Effector memory CD8-positive, alpha-beta T cell (primary cell): ENCODE measurements around the gene PADI3.

Experiments used
- ATAC-seq: fragments of 150-1000 bp; cut with Tn5 transposase; replicated peaks from 2 replicates; pipeline ENCODE4 v1.10.0; 2021; ENCODE audit warnings: mild to moderate bottlenecking, moderate library complexity
- DNase-seq, 3 experiments: peaks; one replicate each; pipeline ENCODE4 v3.0.0; 2021
- H3K27ac Mint-ChIP-seq, 2 donors: one replicate each; pipeline ENCODE4 v1.8.0; 2022; ENCODE audit warnings: mild to moderate bottlenecking in 2 of 2, mixed read lengths in 2 of 2, moderate library complexity in 2 of 2
- H3K27me3 Mint-ChIP-seq, 2 donors: one replicate each; pipeline ENCODE4 v1.8.0; 2022; ENCODE audit warnings: mixed read lengths in 2 of 2
- H3K36me3 Mint-ChIP-seq: one replicate; pipeline ENCODE4 v1.8.0; 2022; ENCODE audit warnings: mild to moderate bottlenecking, moderate library complexity, mixed read lengths; ENCODE audit not compliant: insufficient read depth
- H3K4me1 Mint-ChIP-seq, 2 donors: one replicate each; pipeline ENCODE4 v1.8.0; 2022; ENCODE audit warnings: low read depth in 2 of 2, mixed read lengths in 2 of 2
- H3K4me3 Mint-ChIP-seq, 2 donors: one replicate each; pipeline ENCODE4 v1.8.0; 2022; ENCODE audit warnings: mild to moderate bottlenecking in 2 of 2, mixed read lengths in 2 of 2, moderate library complexity in 2 of 2
- H3K9me3 Mint-ChIP-seq, 2 donors: one replicate each; pipeline ENCODE4 v1.8.0; 2022; ENCODE audit warnings: mixed read lengths in 2 of 2

PADI3 gene

GRCh38 chr1:17224434-17224833 is 24.5 kb upstream of the PADI3 start:
- Mint-ChIP-seq H3K27me3 (peaks cover 7 to 14% of the 10 kb centered on the region in 2 donors), H3K4me3 (no peak overlapping the region), H3K4me1 (no peaks in the 10 kb centered on the region), H3K27ac (no peak overlapping the region), H3K36me3 (no peaks in the 10 kb centered on the region), H3K9me3 (no peaks in the 10 kb centered on the region)
- ATAC-seq (no peak), DNase-seq (no peak)

GRCh38 chr1:17225140-17225539 is 23.8 kb upstream of the PADI3 start:
- ATAC-seq (no peak), DNase-seq (no peak)
- Mint-ChIP-seq H3K27me3 (peaks cover 7 to 14% of the 10 kb centered on the region in 2 donors), H3K4me1 (no peaks in the 10 kb centered on the region), H3K27ac (no peak overlapping the region), H3K4me3 (no peak overlapping the region), H3K9me3 (no peaks in the 10 kb centered on the region), H3K36me3 (no peaks in the 10 kb centered on the region)

- H3K27me3 Mint-ChIP-seq: peaks cover 4 to 13% of the 10 kb centered on the region in 2 donors
- no peak for ATAC-seq
These were observed 21.5 kb upstream of the PADI3 start for GRCh38 chr1:17227358-17227915.

GRCh38 chr1:17228619-17229018 is 20.3 kb upstream of the PADI3 start:
- H3K4me1 Mint-ChIP-seq: no peaks in the 10 kb centered on the region
- ATAC-seq (no peak), DNase-seq (no peak)
- H3K36me3 Mint-ChIP-seq: no peaks in the 10 kb centered on the region
- H3K27me3 Mint-ChIP-seq: peaks cover 11 to 18% of the 10 kb centered on the region in 2 donors
- H3K9me3 Mint-ChIP-seq: no peaks in the 10 kb centered on the region
- no peak overlapping the region for H3K4me3 Mint-ChIP-seq
- no peak overlapping the region for H3K27ac Mint-ChIP-seq

More at GRCh38 chr1:17227358-17227915, 21.5 kb upstream of the PADI3 start:
- Mint-ChIP-seq H3K36me3 (no peaks in the 10 kb centered on the region), H3K4me3 (no peak overlapping the region), H3K9me3 (no peaks in the 10 kb centered on the region), H3K4me1 (no peaks in the 10 kb centered on the region), H3K27ac (peak overlapping the region in 1 of 2 donors; percentile 7)
- no peak for DNase-seq

- no peak for DNase-seq
- Mint-ChIP-seq H3K36me3 (no peaks in the 10 kb centered on the region), H3K9me3 (no peaks in the 10 kb centered on the region)
These were observed 19.5 kb upstream of the PADI3 start for GRCh38 chr1:17229379-17229778.

GRCh38 chr1:17230106-17230505 is 18.8 kb upstream of the PADI3 start:
- Mint-ChIP-seq H3K4me3 (no peak overlapping the region), H3K9me3 (no peaks in the 10 kb centered on the region), H3K36me3 (no peaks in the 10 kb centered on the region), H3K27me3 (peaks cover 15 to 27% of the 10 kb centered on the region in 2 donors), H3K4me1 (no peaks in the 10 kb centered on the region), H3K27ac (no peak overlapping the region)
- ATAC-seq (no peak), DNase-seq (no peak)

More at GRCh38 chr1:17229379-17229778, 19.5 kb upstream of the PADI3 start:
- ATAC-seq: no peak
- Mint-ChIP-seq H3K4me1 (no peaks in the 10 kb centered on the region), H3K4me3 (no peak overlapping the region), H3K27me3 (peaks cover 12 to 20% of the 10 kb centered on the region in 2 donors), H3K27ac (no peak overlapping the region)

- Mint-ChIP-seq H3K27ac (no peak overlapping the region), H3K36me3 (no peaks in the 10 kb centered on the region), H3K9me3 (no peaks in the 10 kb centered on the region), H3K4me3 (no peak overlapping the region), H3K27me3 (peaks cover 19 to 33% of the 10 kb centered on the region in 2 donors), H3K4me1 (no peaks in the 10 kb centered on the region)
- ATAC-seq (no peak), DNase-seq (no peak)
These were observed 18.1 kb upstream of the PADI3 start for GRCh38 chr1:17230671-17231310.

GRCh38 chr1:17232759-17233661 is 15.9 kb upstream of the PADI3 start:
- Mint-ChIP-seq H3K27me3 (peaks cover 19 to 33% of the 10 kb centered on the region in 2 donors), H3K4me1 (peaks cover 0 to 4% of the 10 kb centered on the region in 2 donors), H3K27ac (no peak overlapping the region), H3K9me3 (no peaks in the 10 kb centered on the region), H3K36me3 (no peaks in the 10 kb centered on the region), H3K4me3 (no peak overlapping the region)
- ATAC-seq (peak; percentile 8), DNase-seq (no peak)

GRCh38 chr1:17233675-17234320 is 15.1 kb upstream of the PADI3 start:
- Mint-ChIP-seq H3K27me3 (peaks cover 19 to 33% of the 10 kb centered on the region in 2 donors), H3K36me3 (no peaks in the 10 kb centered on the region), H3K4me3 (no peak overlapping the region), H3K4me1 (peaks cover 0 to 4% of the 10 kb centered on the region in 2 donors), H3K9me3 (no peaks in the 10 kb centered on the region), H3K27ac (no peak overlapping the region)
- DNase-seq: no peak
- ATAC-seq: peak; percentile 51

GRCh38 chr1:17234405-17234804 is 14.5 kb upstream of the PADI3 start:
- H3K36me3 Mint-ChIP-seq: no peaks in the 10 kb centered on the region
- peaks cover 19 to 33% of the 10 kb centered on the region in 2 donors for H3K27me3 Mint-ChIP-seq
- peaks cover 0 to 4% of the 10 kb centered on the region in 2 donors for H3K4me1 Mint-ChIP-seq
- H3K9me3 Mint-ChIP-seq: no peaks in the 10 kb centered on the region
- DNase-seq (no peak), ATAC-seq (no peak)
- H3K27ac Mint-ChIP-seq: no peak overlapping the region
- H3K4me3 Mint-ChIP-seq: no peak overlapping the region

- DNase-seq: no peak
- H3K27me3 Mint-ChIP-seq: peaks cover 19 to 40% of the 10 kb centered on the region in 2 donors
- no peak for ATAC-seq
- H3K27ac Mint-ChIP-seq: no peak overlapping the region
- H3K4me3 Mint-ChIP-seq: no peak overlapping the region
- peaks cover 0 to 4% of the 10 kb centered on the region in 2 donors for H3K4me1 Mint-ChIP-seq
- no peaks in the 10 kb centered on the region for H3K36me3 Mint-ChIP-seq
- no peaks in the 10 kb centered on the region for H3K9me3 Mint-ChIP-seq
These were observed 13.6 kb upstream of the PADI3 start for GRCh38 chr1:17235135-17235885.

GRCh38 chr1:17236779-17237560 is 11.9 kb upstream of the PADI3 start:
- Mint-ChIP-seq H3K4me1 (peaks cover 2 to 4% of the 10 kb centered on the region in 2 donors), H3K27me3 (peaks cover 19 to 46% of the 10 kb centered on the region in 2 donors), H3K27ac (no peak overlapping the region), H3K9me3 (no peaks in the 10 kb centered on the region), H3K4me3 (no peak overlapping the region), H3K36me3 (no peaks in the 10 kb centered on the region)
- DNase-seq (peak; percentile 85 to 91 (median 85)), ATAC-seq (peak; percentile 61)
